ENCODE data around the gene MAML2. TPM values are rescaled to one million over a fixed set of nuclear protein-coding genes. Genes with fewer than 3 reads are reported as not detected.
A peak's percentile ranks its signal among the peaks of the same experiment; 100 is the strongest.

MAML2 gene
- total and polyA plus RNA-seq, 2 of the 13 experiments (the other 11 are each of a cell fraction or from before 2014, with no cell fraction given): 2.3 to 25.9 TPM

DNA sequence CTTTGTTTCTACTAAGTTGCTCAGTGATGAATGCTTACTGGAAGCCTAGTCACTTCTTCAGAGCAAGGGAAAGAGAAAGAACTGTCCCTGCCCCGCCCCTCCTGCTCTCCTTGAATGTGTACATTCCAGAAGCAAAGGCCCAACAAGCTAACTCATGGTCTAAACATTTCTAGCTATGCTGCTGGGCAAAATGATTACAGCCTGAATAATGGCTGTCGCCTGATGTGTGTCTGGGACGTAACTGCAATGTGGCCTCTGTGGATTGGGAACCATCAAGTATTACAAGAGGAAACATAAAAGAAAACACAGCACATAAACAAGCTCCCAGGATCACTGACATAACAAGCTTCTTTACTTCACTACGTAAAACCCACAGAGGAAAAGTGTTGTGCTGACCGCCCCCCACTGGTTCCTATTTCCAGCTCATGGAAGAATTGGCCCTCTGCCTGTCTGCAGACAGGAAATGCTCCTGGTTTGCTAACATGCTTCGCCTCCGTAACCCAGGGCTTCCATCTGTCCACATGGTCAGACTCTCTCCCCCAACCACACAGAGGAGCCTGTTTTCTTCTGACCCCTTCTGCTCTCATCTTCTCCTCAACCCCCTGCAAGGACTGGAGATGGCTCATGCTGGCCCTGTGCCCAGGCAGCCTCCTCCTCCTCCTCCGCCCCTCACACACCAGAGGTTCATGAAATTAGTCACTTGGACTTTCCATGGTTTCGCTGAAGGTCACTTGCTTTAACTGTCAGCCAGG, 187.2 kb downstream of the MAML2 start (continued):
- TF ChIP-seq CBX5 (CRISPR knock-in tag; IDR thresholded peaks at IDR 0.05; ENCODE audit: borderline replicate concordance): no peak
- TF ChIP-seq NAIF1 (CRISPR knock-in tag; IDR thresholded peaks at IDR 0.05; ENCODE audit: borderline replicate concordance): no peak
- TF ChIP-seq TOPORS (CRISPR knock-in tag; IDR thresholded peaks at IDR 0.05): no peak; the same call in 1 of the 2 replicates
- TF ChIP-seq ZZZ3 (CRISPR knock-in tag; IDR thresholded peaks at IDR 0.05; ENCODE audit: borderline replicate concordance): no peak
- no peak for TF ChIP-seq KMT2B (CRISPR knock-in tag; IDR thresholded peaks at IDR 0.05)
- peak; percentile 64; the same call in 1 of the 2 replicates for TF ChIP-seq ZMYM4 (CRISPR knock-in tag; IDR thresholded peaks at IDR 0.05)
- no peak for TF ChIP-seq BORCS8-MEF2B (CRISPR knock-in tag; IDR thresholded peaks at IDR 0.05)
- TF ChIP-seq ATAD3A (CRISPR knock-in tag; IDR thresholded peaks at IDR 0.05): no peak
- TF ChIP-seq, protein P1, sequence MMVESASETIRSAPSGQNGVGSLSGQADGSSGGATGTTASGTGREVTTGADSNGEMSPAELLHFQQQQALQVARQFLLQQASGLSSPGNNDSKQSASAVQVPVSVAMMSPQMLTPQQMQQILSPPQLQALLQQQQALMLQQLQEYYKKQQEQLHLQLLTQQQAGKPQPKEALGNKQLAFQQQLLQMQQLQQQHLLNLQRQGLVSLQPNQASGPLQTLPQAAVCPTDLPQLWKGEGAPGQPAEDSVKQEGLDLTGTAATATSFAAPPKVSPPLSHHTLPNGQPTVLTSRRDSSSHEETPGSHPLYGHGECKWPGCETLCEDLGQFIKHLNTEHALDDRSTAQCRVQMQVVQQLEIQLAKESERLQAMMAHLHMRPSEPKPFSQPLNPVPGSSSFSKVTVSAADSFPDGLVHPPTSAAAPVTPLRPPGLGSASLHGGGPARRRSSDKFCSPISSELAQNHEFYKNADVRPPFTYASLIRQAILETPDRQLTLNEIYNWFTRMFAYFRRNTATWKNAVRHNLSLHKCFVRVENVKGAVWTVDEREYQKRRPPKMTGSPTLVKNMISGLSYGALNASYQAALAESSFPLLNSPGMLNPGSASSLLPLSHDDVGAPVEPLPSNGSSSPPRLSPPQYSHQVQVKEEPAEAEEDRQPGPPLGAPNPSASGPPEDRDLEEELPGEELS (CRISPR knock-in tag; IDR thresholded peaks at IDR 0.05): 0 out of 2 replicates have a peak, but pooled peaks have one; percentile 19
- TF ChIP-seq THAP11 (CRISPR knock-in tag; IDR thresholded peaks at IDR 0.05): no peak
- no peak for TF ChIP-seq JDP2 (CRISPR knock-in tag; IDR thresholded peaks at IDR 0.05; ENCODE audit: borderline replicate concordance)
- TF ChIP-seq, protein P2, sequence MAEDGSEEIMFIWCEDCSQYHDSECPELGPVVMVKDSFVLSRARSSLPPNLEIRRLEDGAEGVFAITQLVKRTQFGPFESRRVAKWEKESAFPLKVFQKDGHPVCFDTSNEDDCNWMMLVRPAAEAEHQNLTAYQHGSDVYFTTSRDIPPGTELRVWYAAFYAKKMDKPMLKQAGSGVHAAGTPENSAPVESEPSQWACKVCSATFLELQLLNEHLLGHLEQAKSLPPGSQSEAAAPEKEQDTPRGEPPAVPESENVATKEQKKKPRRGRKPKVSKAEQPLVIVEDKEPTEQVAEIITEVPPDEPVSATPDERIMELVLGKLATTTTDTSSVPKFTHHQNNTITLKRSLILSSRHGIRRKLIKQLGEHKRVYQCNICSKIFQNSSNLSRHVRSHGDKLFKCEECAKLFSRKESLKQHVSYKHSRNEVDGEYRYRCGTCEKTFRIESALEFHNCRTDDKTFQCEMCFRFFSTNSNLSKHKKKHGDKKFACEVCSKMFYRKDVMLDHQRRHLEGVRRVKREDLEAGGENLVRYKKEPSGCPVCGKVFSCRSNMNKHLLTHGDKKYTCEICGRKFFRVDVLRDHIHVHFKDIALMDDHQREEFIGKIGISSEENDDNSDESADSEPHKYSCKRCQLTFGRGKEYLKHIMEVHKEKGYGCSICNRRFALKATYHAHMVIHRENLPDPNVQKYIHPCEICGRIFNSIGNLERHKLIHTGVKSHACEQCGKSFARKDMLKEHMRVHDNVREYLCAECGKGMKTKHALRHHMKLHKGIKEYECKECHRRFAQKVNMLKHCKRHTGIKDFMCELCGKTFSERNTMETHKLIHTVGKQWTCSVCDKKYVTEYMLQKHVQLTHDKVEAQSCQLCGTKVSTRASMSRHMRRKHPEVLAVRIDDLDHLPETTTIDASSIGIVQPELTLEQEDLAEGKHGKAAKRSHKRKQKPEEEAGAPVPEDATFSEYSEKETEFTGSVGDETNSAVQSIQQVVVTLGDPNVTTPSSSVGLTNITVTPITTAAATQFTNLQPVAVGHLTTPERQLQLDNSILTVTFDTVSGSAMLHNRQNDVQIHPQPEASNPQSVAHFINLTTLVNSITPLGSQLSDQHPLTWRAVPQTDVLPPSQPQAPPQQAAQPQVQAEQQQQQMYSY (CRISPR knock-in tag; IDR thresholded peaks at IDR 0.05): no peak
- no peak for TF ChIP-seq PHF21A (CRISPR knock-in tag; IDR thresholded peaks at IDR 0.05)
- TF ChIP-seq GTF3A (CRISPR knock-in tag; conservative IDR thresholded peaks at IDR 0.05): no peak
- TF ChIP-seq SAP130 (CRISPR knock-in tag; IDR thresholded peaks at IDR 0.05; ENCODE audit: low read depth): 0 out of 2 replicates have a peak, but pooled peaks have one; percentile 30
- no peak for TF ChIP-seq TGIF2 (CRISPR knock-in tag; IDR thresholded peaks at IDR 0.05)
- TF ChIP-seq ZIK1 (CRISPR knock-in tag; IDR thresholded peaks at IDR 0.05; ENCODE audit: borderline replicate concordance, low read depth): no peak
- TF ChIP-seq, protein P3, sequence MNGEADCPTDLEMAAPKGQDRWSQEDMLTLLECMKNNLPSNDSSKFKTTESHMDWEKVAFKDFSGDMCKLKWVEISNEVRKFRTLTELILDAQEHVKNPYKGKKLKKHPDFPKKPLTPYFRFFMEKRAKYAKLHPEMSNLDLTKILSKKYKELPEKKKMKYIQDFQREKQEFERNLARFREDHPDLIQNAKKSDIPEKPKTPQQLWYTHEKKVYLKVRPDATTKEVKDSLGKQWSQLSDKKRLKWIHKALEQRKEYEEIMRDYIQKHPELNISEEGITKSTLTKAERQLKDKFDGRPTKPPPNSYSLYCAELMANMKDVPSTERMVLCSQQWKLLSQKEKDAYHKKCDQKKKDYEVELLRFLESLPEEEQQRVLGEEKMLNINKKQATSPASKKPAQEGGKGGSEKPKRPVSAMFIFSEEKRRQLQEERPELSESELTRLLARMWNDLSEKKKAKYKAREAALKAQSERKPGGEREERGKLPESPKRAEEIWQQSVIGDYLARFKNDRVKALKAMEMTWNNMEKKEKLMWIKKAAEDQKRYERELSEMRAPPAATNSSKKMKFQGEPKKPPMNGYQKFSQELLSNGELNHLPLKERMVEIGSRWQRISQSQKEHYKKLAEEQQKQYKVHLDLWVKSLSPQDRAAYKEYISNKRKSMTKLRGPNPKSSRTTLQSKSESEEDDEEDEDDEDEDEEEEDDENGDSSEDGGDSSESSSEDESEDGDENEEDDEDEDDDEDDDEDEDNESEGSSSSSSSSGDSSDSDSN (CRISPR knock-in tag; IDR thresholded peaks at IDR 0.05): no peak
- TF ChIP-seq ZNF589 (CRISPR knock-in tag; conservative IDR thresholded peaks at IDR 0.05): no peak
